NCI-H226 (cell line): Measurements from ENCODE around the gene UAP1.
A peak's percentile ranks its signal among the peaks of the same experiment; 100 is the strongest.
"Not testable (repeated sequence)": the region's sequence is repeated elsewhere in the genome, so short reads cannot be mapped to it uniquely, and the experiment has no call there.

Experiments used
- DNase-seq: peaks from one replicate; pipeline ENCODE4 v3.0.0-alpha.2; 2015

Gene UAP1

GRCh38 chr1:162566870-162567269 is 5.3 kb downstream of the UAP1 start:
- no peak for DNase-seq

GRCh38 chr1:162568802-162569201 is 7.3 kb downstream of the UAP1 start:
- DNase-seq: no peak

- no peak for DNase-seq
Measured at GRCh38 chr1:162570718-162571117, 9.2 kb downstream of the UAP1 start.

GRCh38 chr1:162571121-162571520 is 9.6 kb downstream of the UAP1 start:
- DNase-seq: not testable (repeated sequence)

GRCh38 chr1:162571696-162572095 is 10.2 kb downstream of the UAP1 start:
- no peak for DNase-seq

- no peak for DNase-seq
Measured at GRCh38 chr1:162573136-162573535, 11.6 kb downstream of the UAP1 start.

GRCh38 chr1:162578071-162578700 is 16.7 kb downstream of the UAP1 start:
- DNase-seq: no peak

GRCh38 chr1:162578936-162579335 is 17.4 kb downstream of the UAP1 start:
- DNase-seq: no peak

GRCh38 chr1:162580308-162580707 is 18.8 kb downstream of the UAP1 start:
- no peak for DNase-seq

GRCh38 chr1:162582901-162583300 is 21.4 kb downstream of the UAP1 start:
- not testable (repeated sequence) for DNase-seq

- not testable (repeated sequence) for DNase-seq
Measured at GRCh38 chr1:162585101-162585500, 23.6 kb downstream of the UAP1 start.

GRCh38 chr1:162587347-162587746 is 25.8 kb downstream of the UAP1 start:
- no peak for DNase-seq

- DNase-seq: no peak
Measured at GRCh38 chr1:162587761-162588260, 26.3 kb downstream of the UAP1 start.

- no peak for DNase-seq
Measured at GRCh38 chr1:162590101-162590500, 28.6 kb downstream of the UAP1 start.

- DNase-seq: no peak
Measured at GRCh38 chr1:162590686-162591085, 29.2 kb downstream of the UAP1 start.

- no peak for DNase-seq
Measured at GRCh38 chr1:162596514-162597170, 35.1 kb downstream of the UAP1 start.

- DNase-seq: no peak
Measured at GRCh38 chr1:162599451-162599850, 37.9 kb downstream of the UAP1 start.

- DNase-seq: not testable (repeated sequence)
Measured at GRCh38 chr1:162603117-162603516, 41.6 kb downstream of the UAP1 start.

GRCh38 chr1:162605225-162605927 is 43.9 kb downstream of the UAP1 start:
- DNase-seq: peak; percentile 67

GRCh38 chr1:162609306-162609705 is 47.8 kb downstream of the UAP1 start:
- DNase-seq: no peak

- no peak for DNase-seq
Measured at GRCh38 chr1:162612606-162613400, 51.3 kb downstream of the UAP1 start.

GRCh38 chr1:162616848-162617247 is 55.3 kb downstream of the UAP1 start:
- no peak for DNase-seq

- DNase-seq: no peak
Measured at GRCh38 chr1:162617513-162617912, 56.0 kb downstream of the UAP1 start.
